HAP-1 (cell line): ENCODE results near the gene SHCBP1L.
"Not testable (repeated sequence)": the region's sequence is repeated elsewhere in the genome, so short reads cannot be mapped to it uniquely, and the experiment has no call there.

Source experiments
- DNase-seq, 2 experiments: peaks; one replicate each; pipeline ENCODE4 v3.0.0-alpha.2; 2016 to 2020; ENCODE audit warnings: low spot score in 2 of 2
- H3K27me3 ChIP-seq: fragments of 250-450 bp; sonication (Bioruptor Pico); 2 replicates; pipeline ENCODE4 v1.5.1; 2020; ENCODE audit warnings: low read depth, mild to moderate bottlenecking, moderate library complexity
- H3K36me3 ChIP-seq: fragments of 250-450 bp; sonication (Bioruptor Pico); replicated peaks from 2 replicates; pipeline ENCODE4 v1.5.1; 2020; ENCODE audit warnings: mild to moderate bottlenecking
- H3K4me1 ChIP-seq: fragments of 250-450 bp; sonication (Bioruptor Pico); 2 replicates; pipeline ENCODE4 v1.5.1; 2020; ENCODE audit warnings: mild to moderate bottlenecking
- H3K4me3 ChIP-seq: fragments of 250-450 bp; sonication (Bioruptor Pico); 2 replicates; pipeline ENCODE4 v1.5.1; 2020; ENCODE audit warnings: mild to moderate bottlenecking, moderate library complexity
- H3K9me3 ChIP-seq: fragments of 250-450 bp; sonication (Bioruptor Pico); 2 replicates; pipeline ENCODE4 v1.5.1; 2020; ENCODE audit warnings: mild to moderate bottlenecking, moderate library complexity
- in situ Hi-C: fragments of 300-500 bp; cut with MboI; formaldehyde crosslinking; loops from 3 replicates; pipeline ENCODE4 v1.14.3; 2020; ENCODE audit warnings: low sequenced_read_pairs, inconsistent platforms, mixed read lengths

Gene SHCBP1L

DNA sequence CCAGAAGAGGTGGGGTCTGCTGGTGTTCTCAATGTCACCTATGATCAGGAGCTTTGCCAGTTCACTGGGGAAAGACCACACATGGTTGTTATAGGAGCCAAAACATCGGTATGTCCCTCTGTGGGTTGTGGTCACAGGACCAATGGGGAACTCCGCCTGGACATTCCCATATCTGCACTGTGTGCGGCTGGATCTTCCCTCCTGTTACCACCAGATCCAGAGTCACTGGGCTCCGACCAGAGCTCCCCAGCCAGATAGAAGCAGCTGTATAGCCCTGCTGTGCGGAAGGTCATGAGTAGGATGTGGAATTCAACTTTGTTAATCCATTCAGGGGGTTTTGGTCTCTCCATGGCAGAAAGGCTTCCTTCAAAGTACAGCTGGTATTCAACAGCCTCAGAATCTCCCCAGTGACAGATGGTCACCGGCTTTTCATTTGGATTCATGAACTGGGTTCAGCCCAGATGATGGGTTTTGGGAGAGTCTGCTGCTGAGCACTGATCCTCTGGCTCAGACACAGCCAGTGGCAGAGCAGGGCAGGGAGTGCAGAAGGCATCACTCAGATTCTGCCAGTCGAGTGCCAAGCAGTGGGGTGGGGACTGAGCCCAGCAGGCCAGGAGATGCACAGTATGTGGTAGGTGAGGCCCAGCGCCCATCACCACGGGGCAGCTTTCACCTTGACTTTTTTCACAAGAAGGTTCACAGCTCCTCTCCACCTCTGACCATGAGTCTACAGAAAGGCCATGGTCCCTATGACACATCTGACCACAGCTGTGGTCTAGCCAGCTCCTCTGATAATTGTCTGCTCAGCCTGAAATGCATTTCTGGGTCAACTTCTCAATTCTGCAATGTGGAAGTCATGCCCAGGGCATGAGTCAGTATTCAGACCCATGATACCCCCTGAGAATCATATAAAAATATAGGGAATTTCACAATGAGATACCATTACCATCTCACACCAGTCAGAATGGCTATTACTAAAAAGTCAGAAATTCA, 2.9 kb upstream of the SHCBP1L start:
- in situ Hi-C loops = loop anchor here (25.0 kb wide), 1 partner anchor 281 kb away; no protein-coding TSS in a partner anchor
- Histone ChIP-seq H3K27me3 (no peaks in the 10 kb centered on the region), H3K4me3 (no peak overlapping the region), H3K4me1 (peaks cover 7% of the 10 kb centered on the region), H3K9me3 (no peaks in the 10 kb centered on the region), H3K36me3 (no peaks in the 10 kb centered on the region)
- no peak for DNase-seq

DNA sequence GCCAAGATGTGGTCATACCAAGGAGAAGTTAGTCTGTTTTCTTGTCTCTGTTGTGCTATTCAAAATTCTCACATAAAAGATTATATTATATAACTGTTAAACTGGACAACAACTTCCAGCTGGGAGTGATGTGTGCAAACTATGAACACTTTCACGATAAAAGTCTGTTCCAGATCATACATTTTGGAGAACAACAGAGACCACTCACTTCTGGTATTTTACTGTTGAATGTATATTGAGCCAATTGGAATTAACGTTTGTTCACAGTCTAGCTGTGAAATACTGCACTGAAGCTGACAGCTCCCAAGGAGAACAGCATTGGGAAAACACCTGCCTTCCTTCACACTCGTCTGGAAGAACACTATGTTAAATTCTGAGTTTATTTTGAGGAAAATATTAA, 860 bp upstream of the SHCBP1L start:
- DNase-seq = no peak

DNA sequence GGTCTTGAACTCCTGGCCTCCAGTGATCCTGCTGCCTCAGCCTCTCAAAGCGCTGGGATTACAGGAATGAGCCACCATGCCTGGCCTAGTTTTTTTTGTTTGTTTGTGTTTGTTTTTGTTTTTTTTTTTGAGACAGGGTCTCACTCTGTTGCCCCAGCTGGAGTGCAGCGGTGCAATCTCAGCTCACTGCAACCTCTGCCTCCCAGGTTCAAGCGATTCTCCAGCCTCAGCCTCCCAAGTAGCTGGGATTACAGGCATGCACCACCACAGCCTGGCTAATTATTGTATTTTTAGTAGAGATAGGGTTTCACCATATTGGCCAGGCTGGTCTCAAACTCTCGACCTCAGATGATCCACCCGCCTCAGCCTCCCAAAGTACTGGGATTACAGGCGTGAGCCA, 9.6 kb downstream of the SHCBP1L start:
- DNase-seq, in situ Hi-C loops, H3K4me1 ChIP-seq, H3K9me3 ChIP-seq, H3K36me3 ChIP-seq, H3K4me3 ChIP-seq, H3K27me3 ChIP-seq: not testable (repeated sequence)

More for the DNA sequence above, 860 bp upstream of the SHCBP1L start:
- in situ Hi-C loops = loop anchor here (25.0 kb wide), 1 partner anchor 283 kb away; no protein-coding TSS in a partner anchor
- Histone ChIP-seq H3K27me3 (no peaks in the 10 kb centered on the region), H3K4me1 (peaks cover 7% of the 10 kb centered on the region), H3K4me3 (no peak overlapping the region), H3K36me3 (no peaks in the 10 kb centered on the region), H3K9me3 (no peaks in the 10 kb centered on the region)

GRCh38 chr1:182942145-182942544, 10.8 kb downstream of the SHCBP1L start:
- H3K4me3 ChIP-seq = peak overlapping the region; percentile 10; the same call in 1 of the 2 replicates
- H3K36me3 ChIP-seq, in situ Hi-C loops, H3K9me3 ChIP-seq, H3K4me1 ChIP-seq, H3K27me3 ChIP-seq: not testable (repeated sequence)
- peak; percentile 22 to 69 for DNase-seq

DNA sequence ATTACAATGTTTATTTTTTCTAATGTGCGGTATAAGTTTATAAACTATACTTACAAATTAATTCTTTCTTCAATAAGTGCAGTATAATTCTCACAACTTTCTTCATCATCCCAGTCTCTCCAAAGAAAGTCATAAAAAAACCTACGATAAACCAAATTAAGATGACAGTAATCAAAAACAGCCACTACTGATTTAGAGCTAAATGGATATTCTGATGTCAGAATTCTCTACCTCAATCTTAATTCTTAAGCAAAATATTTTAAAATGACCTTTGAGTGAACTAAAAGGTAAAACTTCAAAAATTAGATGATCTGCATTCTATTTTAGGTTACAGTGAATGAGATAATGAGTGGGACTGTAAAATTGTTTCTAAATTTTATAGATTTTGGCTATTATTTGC, 13.6 kb downstream of the SHCBP1L start:
- no peak for DNase-seq
- H3K36me3 ChIP-seq = no peaks in the 10 kb centered on the region

DNA sequence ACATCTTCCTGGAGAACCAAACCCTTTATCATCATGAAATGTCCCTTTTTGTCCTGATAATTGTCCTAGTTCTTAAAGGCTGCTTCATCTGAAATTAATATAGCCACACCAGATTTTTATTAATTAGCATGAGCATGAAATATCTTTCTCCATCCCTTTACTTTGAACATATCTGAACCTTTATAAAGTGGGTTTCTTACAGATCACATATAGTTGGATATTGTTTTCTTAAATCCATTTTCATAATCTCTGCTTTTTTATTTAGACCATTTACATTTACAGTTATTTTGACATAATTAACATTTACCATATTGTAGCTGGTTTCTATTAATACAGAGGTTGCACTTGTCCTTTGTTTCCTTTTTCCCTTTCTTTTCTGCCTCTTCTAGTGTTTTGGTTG, 17.2 kb downstream of the SHCBP1L start:
- H3K9me3 ChIP-seq = peaks cover 8% of the 10 kb centered on the region
- no peak for DNase-seq
- H3K27me3 ChIP-seq = no peaks in the 10 kb centered on the region; the same call in 1 of the 2 replicates
- H3K4me1 ChIP-seq = no peaks in the 10 kb centered on the region
- H3K4me3 ChIP-seq = no peak overlapping the region
- in situ Hi-C loops = no loop called here
- no peaks in the 10 kb centered on the region for H3K36me3 ChIP-seq

More for the DNA sequence above, 13.6 kb downstream of the SHCBP1L start:
- no peaks in the 10 kb centered on the region for H3K27me3 ChIP-seq
- H3K9me3 ChIP-seq = peaks cover 4% of the 10 kb centered on the region
- in situ Hi-C loops = no loop called here
- H3K4me1 ChIP-seq = peaks cover 6% of the 10 kb centered on the region; the same call in 1 of the 2 replicates
- H3K4me3 ChIP-seq = no peak overlapping the region

GRCh38 chr1:182930985-182931384, 22.0 kb downstream of the SHCBP1L start:
- no peak overlapping the region for H3K4me3 ChIP-seq
- DNase-seq = no peak
- H3K27me3 ChIP-seq = peaks cover 15% of the 10 kb centered on the region
- H3K4me1 ChIP-seq = no peaks in the 10 kb centered on the region
- H3K36me3 ChIP-seq = no peaks in the 10 kb centered on the region
- H3K9me3 ChIP-seq = peaks cover 8% of the 10 kb centered on the region
- in situ Hi-C loops = no loop called here

GRCh38 chr1:182927693-182928433, 25.1 kb downstream of the SHCBP1L start:
- no peaks in the 10 kb centered on the region for H3K4me1 ChIP-seq
- no peak overlapping the region for H3K4me3 ChIP-seq
- DNase-seq = no peak
- peaks cover 26% of the 10 kb centered on the region for H3K27me3 ChIP-seq
- no peaks in the 10 kb centered on the region; the same call in 1 of the 2 replicates for H3K9me3 ChIP-seq
- H3K36me3 ChIP-seq = no peaks in the 10 kb centered on the region
- in situ Hi-C loops = no loop called here

GRCh38 chr1:182925661-182926060, 27.3 kb downstream of the SHCBP1L start:
- Histone ChIP-seq H3K9me3 (no peaks in the 10 kb centered on the region), H3K4me1 (no peaks in the 10 kb centered on the region), H3K27me3 (peaks cover 27% of the 10 kb centered on the region), H3K36me3 (no peaks in the 10 kb centered on the region), H3K4me3 (no peak overlapping the region)
- in situ Hi-C loops = no loop called here
- no peak for DNase-seq

- DNase-seq = no peak
- H3K4me1 ChIP-seq = no peaks in the 10 kb centered on the region
- H3K4me3 ChIP-seq = no peak overlapping the region
- H3K27me3 ChIP-seq = no peaks in the 10 kb centered on the region
- H3K9me3 ChIP-seq = no peaks in the 10 kb centered on the region; the same call in 1 of the 2 replicates
- no peaks in the 10 kb centered on the region for H3K36me3 ChIP-seq
- in situ Hi-C loops = no loop called here
Observed at GRCh38 chr1:182917378-182917777, 35.6 kb downstream of the SHCBP1L start.

DNA sequence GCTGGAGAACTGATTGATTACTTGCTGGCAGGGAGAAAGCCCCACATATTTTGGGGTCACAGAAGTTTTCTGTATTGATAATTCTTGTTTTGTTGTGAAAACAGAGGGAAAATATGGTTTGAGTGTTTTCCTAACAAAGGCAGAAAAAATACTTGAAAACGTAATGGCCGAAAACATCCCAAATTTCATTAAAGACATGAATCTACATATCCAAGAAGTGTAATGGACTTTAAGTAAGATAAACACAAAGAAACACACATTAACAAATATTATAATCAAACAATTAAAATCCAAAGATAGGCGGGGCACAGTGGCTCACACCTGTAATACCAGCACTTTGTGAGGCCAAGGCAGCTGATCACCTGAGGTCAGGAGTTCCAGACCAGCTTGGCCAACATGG, 39.6 kb downstream of the SHCBP1L start:
- Histone ChIP-seq H3K9me3 (no peaks in the 10 kb centered on the region; the same call in 1 of the 2 replicates), H3K27me3 (peaks cover under 1% of the 10 kb centered on the region; the same call in 1 of the 2 replicates), H3K4me3 (no peak overlapping the region), H3K4me1 (no peaks in the 10 kb centered on the region), H3K36me3 (no peaks in the 10 kb centered on the region)
- no peak for DNase-seq
- in situ Hi-C loops = no loop called here

DNA sequence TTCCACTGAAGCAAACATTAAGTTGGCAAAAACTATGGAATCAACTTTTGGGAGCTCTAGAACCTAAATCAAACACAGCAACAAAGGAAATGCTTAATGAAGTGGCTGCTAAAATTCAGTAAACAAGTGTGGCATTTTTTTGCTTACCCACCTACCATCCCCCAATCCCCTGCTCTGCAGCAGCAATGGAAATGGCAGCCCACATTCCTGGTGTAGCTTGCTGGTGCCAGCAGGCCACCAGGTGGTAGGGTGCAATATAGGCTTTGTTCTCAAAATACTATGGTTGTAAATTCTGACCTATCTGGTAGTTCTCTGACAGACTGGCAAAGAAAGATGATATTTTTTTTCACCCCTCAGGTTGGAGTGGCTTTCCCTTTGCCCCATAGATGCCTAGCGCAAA, 42.8 kb downstream of the SHCBP1L start:
- Histone ChIP-seq H3K27me3 (peaks cover 3% of the 10 kb centered on the region; the same call in 1 of the 2 replicates), H3K4me1 (no peaks in the 10 kb centered on the region), H3K4me3 (no peak overlapping the region), H3K9me3 (no peaks in the 10 kb centered on the region; the same call in 1 of the 2 replicates), H3K36me3 (no peaks in the 10 kb centered on the region)
- in situ Hi-C loops = no loop called here
- DNase-seq = no peak

GRCh38 chr1:182909578-182909977, 43.4 kb downstream of the SHCBP1L start:
- no peaks in the 10 kb centered on the region; the same call in 1 of the 2 replicates for H3K9me3 ChIP-seq
- H3K4me3 ChIP-seq = no peak overlapping the region
- in situ Hi-C loops = no loop called here
- H3K36me3 ChIP-seq = no peaks in the 10 kb centered on the region
- H3K27me3 ChIP-seq = peaks cover 3% of the 10 kb centered on the region; the same call in 1 of the 2 replicates
- DNase-seq = no peak
- no peaks in the 10 kb centered on the region for H3K4me1 ChIP-seq
